HG03196 (cell line): ENCODE data around the gene UPB1.

Experiments
- ATAC-seq: cut with Tn5 transposase; IDR thresholded peaks from one replicate; pipeline ENCODE4 v1.9.1; 2021; ENCODE audit not compliant: unreplicated experiment

UPB1 gene

GRCh38 chr22:24563246-24563645, 68.1 kb downstream of the UPB1 start:
- ATAC-seq = no peak

GRCh38 chr22:24564376-24565058, 69.4 kb downstream of the UPB1 start:
- no peak for ATAC-seq

DNA sequence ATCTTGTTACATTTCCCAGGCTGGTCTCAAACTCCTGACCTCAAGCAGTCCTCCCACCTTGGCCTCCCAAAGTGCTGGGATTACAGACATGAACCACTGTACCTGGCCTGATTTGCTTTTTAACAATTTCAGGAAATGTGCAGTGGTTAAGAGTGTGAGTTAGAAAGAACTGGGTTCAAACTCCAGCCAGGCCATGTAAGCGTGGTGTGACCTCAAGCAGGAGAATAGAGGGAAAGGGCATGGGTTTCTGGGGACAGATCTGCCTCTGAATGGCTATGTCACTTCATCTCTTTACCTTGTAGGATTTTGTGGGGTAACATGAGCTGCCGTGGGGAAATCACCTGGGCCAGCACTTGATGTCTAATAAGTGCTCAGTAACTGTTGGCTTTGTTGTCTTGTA, 69.9 kb downstream of the UPB1 start:
- ATAC-seq = no peak

GRCh38 chr22:24566899-24567511, 71.9 kb downstream of the UPB1 start:
- ATAC-seq = no peak

GRCh38 chr22:24567668-24568067, 72.5 kb downstream of the UPB1 start:
- no peak for ATAC-seq

DNA sequence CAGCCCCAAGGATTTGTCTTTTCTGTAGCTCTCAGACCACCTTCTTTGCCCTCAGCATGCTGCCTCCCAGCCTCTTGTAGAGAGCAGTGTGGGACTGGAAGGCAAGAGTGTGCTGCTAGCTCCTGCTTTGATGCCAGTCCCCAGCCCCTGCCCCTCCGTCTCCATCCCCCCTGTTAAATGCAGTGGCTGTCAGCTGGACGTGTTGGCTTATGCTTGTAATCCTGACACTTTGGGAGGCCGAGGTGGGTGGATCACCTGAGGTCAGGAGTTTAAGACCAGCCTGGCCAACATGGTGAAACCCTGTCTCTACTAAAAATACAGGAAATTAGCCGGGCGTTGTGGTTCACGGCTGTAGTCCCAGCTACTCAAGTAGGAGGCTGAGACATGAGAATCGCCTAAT, 76.1 kb downstream of the UPB1 start:
- no peak for ATAC-seq

- ATAC-seq = no peak
Observed at GRCh38 chr22:24576778-24577177, 81.6 kb downstream of the UPB1 start.
